Panc1 (cell line): Measurements from ENCODE around the gene STX5. TPM values are rescaled to one million over a fixed set of nuclear protein-coding genes. Genes with fewer than 3 reads are reported as not detected.
A peak's percentile ranks its signal among the peaks of the same experiment; 100 is the strongest.

Experiments used
- ATAC-seq: fragments of 200-7000 bp; cut with Tn5 transposase; 2 replicates; pipeline ENCODE4 v1.9.1; 2020; ENCODE audit warnings: mild to moderate bottlenecking, moderate library complexity
- BruUV-seq: library from RNA; stranded (reverse); fragments of 400-500 nt; replicated peaks from 2 replicates; lab custom pipeline; 2021; lab: Mats Ljungman, UMichigan
- CTCF ChIA-PET: fragments of 300-600 bp; sonication (Branson Sonifier 250); formaldehyde crosslinking; loops from one replicate; lab custom pipeline; 2022; ENCODE audit warnings: antibody characterized with exemption; lab: Charles Lee
- POLR2A ChIA-PET: fragments of 300-600 bp; sonication (Branson Sonifier 250); formaldehyde crosslinking; loops from one replicate; lab custom pipeline; 2022; ENCODE audit warnings: antibody characterized with exemption; lab: Charles Lee
- DNase-seq: peaks from one replicate; pipeline ENCODE4 v3.0.0-alpha.2; 2010; ENCODE audit warnings: low read depth, low spot score
- H3K27ac ChIP-seq: 2 replicates; pipeline ENCODE4 v1.5.1; 2011; ENCODE audit warnings: mild to moderate bottlenecking, low read length, inconsistent platforms
- H3K27me3 ChIP-seq: fragments of 200-500 bp; sonication (Bioruptor generic); 2 replicates; pipeline ENCODE4 v1.6.0; 2014; ENCODE audit warnings: low read length, inconsistent platforms; ENCODE audit not compliant: control insufficient read depth, insufficient read depth
- H3K36me3 ChIP-seq: fragments of 200-500 bp; sonication (Bioruptor generic); 2 replicates; pipeline ENCODE4 v1.5.1; 2014; ENCODE audit warnings: inconsistent platforms, mild to moderate bottlenecking, low read length, moderate library complexity; ENCODE audit not compliant: control insufficient read depth, insufficient read depth
- H3K4me1 ChIP-seq: 2 replicates; pipeline ENCODE4 v1.5.1; 2011; ENCODE audit warnings: inconsistent platforms, mild to moderate bottlenecking, low read length, moderate library complexity; ENCODE audit not compliant: control insufficient read depth, insufficient read depth
- H3K4me3 ChIP-seq, 2 experiments: 2 replicates each; pipeline ENCODE4 v1.5.1; 2011 to 2012; ENCODE audit warnings: low read depth in 2 of 2, low read length in 2 of 2, mild to moderate bottlenecking in 2 of 2, inconsistent platforms in 1 of 2, moderate library complexity in 1 of 2
- H3K9me3 ChIP-seq: fragments of 200-500 bp; sonication (Bioruptor generic); 2 replicates; pipeline ENCODE4 v1.5.1; 2014; ENCODE audit warnings: low read depth, mild to moderate bottlenecking, inconsistent platforms, low read length, moderate library complexity; ENCODE audit not compliant: control insufficient read depth, insufficient read depth
- POLR2AphosphoS5 ChIP-seq: IDR thresholded peaks from 2 replicates; pipeline ENCODE4 v1.6.1; 2012; ENCODE audit warnings: mild to moderate bottlenecking, low read depth, low read length, moderate library complexity
- SIN3A ChIP-seq: IDR thresholded peaks from 2 replicates; pipeline ENCODE4 v1.6.1; 2012; ENCODE audit warnings: low read depth, mild to moderate bottlenecking, low read length, moderate library complexity, borderline replicate concordance; ENCODE audit not compliant: insufficient read depth
- TCF7L2 ChIP-seq: IDR thresholded peaks from 2 replicates; pipeline ENCODE4 v1.6.1; 2011; ENCODE audit warnings: mild to moderate bottlenecking, low read depth, low read length, inconsistent platforms
- in situ Hi-C: cut with HindIII; loops from 2 replicates; pipeline ENCODE4 v1.10.0; 2016; ENCODE audit warnings: low sequenced_read_pairs, low pct_unique_long_range_greater_than_20kb
- intact Hi-C: fragments of 100-400 bp; cut with micrococcal nuclease; formaldehyde crosslinking; loops from one replicate; pipeline ENCODE4 v1.10.0; 2022; ENCODE audit not compliant: unreplicated experiment
- microRNA-seq: library from miRNA; unstranded; fragments of <30 nt; microRNA quantifications from one replicate; pipeline ENCODE4 v1.1.0, GENCODE V29; 2020; ENCODE audit not compliant: unreplicated experiment
- total RNA-seq: library from RNA; stranded (reverse); gene quantifications from one replicate; pipeline ENCODE4 v1.2.1, GENCODE V29; 2021; ENCODE audit not compliant: unreplicated experiment
- TF ChIP-seq, protein P1 (sequence below): fragments of 450-650 bp; IDR thresholded peaks from 2 replicates; pipeline ENCODE4 v1.5.1; 2017; ENCODE audit warnings: mild to moderate bottlenecking
- TF ChIP-seq, protein P2 (sequence below), 2 experiments: IDR thresholded peaks; 2 replicates each; pipeline ENCODE4 v1.6.1; 2011 to 2012; ENCODE audit warnings: low read depth in 2 of 2, control low read depth in 1 of 2, low read length in 1 of 2, mild to moderate bottlenecking in 1 of 2, moderate library complexity in 1 of 2; ENCODE audit not compliant: insufficient read depth in 1 of 2

The STX5 gene
- total RNA-seq, 1 experiment from 2014 or later: 31.4 TPM

GRCh38 chr11:62757846-62758788 lies 73.7 kb downstream of the STX5 start:
- ChIA-PET CTCF (interaction anchor here (0.6 to 0.7 kb wide), 2 partner anchors 10 to 415 kb away, joined by 3 to 4 read pairs; no protein-coding TSS in a partner anchor), POLR2A (no interaction called here)
- peaks cover 2% of the 10 kb centered on the region; the same call in 1 of the 2 replicates for H3K36me3 ChIP-seq
- H3K9me3 ChIP-seq: no peaks in the 10 kb centered on the region
- H3K4me3 ChIP-seq: no peak overlapping the region
- no peak for TF ChIP-seq POLR2AphosphoS5
- TF ChIP-seq TCF7L2: no peak
- TF ChIP-seq SIN3A: no peak
- TF ChIP-seq, protein P1, sequence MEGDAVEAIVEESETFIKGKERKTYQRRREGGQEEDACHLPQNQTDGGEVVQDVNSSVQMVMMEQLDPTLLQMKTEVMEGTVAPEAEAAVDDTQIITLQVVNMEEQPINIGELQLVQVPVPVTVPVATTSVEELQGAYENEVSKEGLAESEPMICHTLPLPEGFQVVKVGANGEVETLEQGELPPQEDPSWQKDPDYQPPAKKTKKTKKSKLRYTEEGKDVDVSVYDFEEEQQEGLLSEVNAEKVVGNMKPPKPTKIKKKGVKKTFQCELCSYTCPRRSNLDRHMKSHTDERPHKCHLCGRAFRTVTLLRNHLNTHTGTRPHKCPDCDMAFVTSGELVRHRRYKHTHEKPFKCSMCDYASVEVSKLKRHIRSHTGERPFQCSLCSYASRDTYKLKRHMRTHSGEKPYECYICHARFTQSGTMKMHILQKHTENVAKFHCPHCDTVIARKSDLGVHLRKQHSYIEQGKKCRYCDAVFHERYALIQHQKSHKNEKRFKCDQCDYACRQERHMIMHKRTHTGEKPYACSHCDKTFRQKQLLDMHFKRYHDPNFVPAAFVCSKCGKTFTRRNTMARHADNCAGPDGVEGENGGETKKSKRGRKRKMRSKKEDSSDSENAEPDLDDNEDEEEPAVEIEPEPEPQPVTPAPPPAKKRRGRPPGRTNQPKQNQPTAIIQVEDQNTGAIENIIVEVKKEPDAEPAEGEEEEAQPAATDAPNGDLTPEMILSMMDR: no peak
- TF ChIP-seq, protein P2, sequence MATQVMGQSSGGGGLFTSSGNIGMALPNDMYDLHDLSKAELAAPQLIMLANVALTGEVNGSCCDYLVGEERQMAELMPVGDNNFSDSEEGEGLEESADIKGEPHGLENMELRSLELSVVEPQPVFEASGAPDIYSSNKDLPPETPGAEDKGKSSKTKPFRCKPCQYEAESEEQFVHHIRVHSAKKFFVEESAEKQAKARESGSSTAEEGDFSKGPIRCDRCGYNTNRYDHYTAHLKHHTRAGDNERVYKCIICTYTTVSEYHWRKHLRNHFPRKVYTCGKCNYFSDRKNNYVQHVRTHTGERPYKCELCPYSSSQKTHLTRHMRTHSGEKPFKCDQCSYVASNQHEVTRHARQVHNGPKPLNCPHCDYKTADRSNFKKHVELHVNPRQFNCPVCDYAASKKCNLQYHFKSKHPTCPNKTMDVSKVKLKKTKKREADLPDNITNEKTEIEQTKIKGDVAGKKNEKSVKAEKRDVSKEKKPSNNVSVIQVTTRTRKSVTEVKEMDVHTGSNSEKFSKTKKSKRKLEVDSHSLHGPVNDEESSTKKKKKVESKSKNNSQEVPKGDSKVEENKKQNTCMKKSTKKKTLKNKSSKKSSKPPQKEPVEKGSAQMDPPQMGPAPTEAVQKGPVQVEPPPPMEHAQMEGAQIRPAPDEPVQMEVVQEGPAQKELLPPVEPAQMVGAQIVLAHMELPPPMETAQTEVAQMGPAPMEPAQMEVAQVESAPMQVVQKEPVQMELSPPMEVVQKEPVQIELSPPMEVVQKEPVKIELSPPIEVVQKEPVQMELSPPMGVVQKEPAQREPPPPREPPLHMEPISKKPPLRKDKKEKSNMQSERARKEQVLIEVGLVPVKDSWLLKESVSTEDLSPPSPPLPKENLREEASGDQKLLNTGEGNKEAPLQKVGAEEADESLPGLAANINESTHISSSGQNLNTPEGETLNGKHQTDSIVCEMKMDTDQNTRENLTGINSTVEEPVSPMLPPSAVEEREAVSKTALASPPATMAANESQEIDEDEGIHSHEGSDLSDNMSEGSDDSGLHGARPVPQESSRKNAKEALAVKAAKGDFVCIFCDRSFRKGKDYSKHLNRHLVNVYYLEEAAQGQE (IDR thresholded peaks at IDR 0.05; ENCODE audit: insufficient read depth in 1 of 2, low read depth in 2 of 2, low read length in 1 of 2): no peak
- peaks cover 13% of the 10 kb centered on the region for H3K4me1 ChIP-seq
- intact Hi-C loops: no loop called here
- no peak for ATAC-seq
- DNase-seq: no peak
- H3K27ac ChIP-seq: no peak overlapping the region
- H3K27me3 ChIP-seq: no peaks in the 10 kb centered on the region
- no TSS peak for BruUV-seq
- in situ Hi-C loops: no loop called here

Small RNAs within 50 kb of the gene (microRNA-seq; reads per million reads assigned to microRNA genes)
- 3.8 reads per million, percentile 8 among the genes with 10 or more reads in this experiment for gene MIR6514
- gene MIR6748: not detected

Other genes with a start within 250 kb of the STX5 start
- 19.9 TPM for gene TUT1, start 240.5 kb downstream of the STX5 start, total RNA-seq
- 163 TPM for gene MTA2, start 230.2 kb downstream of the STX5 start, total RNA-seq
- gene EML3, start 219.3 kb downstream of the STX5 start, total RNA-seq: 88.8 TPM
- 2.7 TPM for gene ROM1, start 218.8 kb downstream of the STX5 start, total RNA-seq
- gene B3GAT3, start 210.1 kb downstream of the STX5 start, total RNA-seq: 68.2 TPM
- gene GANAB, start 185.4 kb downstream of the STX5 start, total RNA-seq: 415 TPM
- 22.0 TPM for gene INTS5, start 178.7 kb downstream of the STX5 start, total RNA-seq
- 96.7 TPM for gene C11orf98, start 166.8 kb downstream of the STX5 start, total RNA-seq
- gene CSKMT, start 166.7 kb downstream of the STX5 start, total RNA-seq: 36.9 TPM
- gene UQCC3, start 160.4 kb downstream of the STX5 start, total RNA-seq: 7.4 TPM
- 15.5 TPM for gene LBHD1, start 159.8 kb downstream of the STX5 start, total RNA-seq
- gene UBXN1, start 153.0 kb downstream of the STX5 start, total RNA-seq: 105 TPM
- gene LRRN4CL, start 142.5 kb downstream of the STX5 start, total RNA-seq: 0.13 TPM
- gene BSCL2, start 124.6 kb downstream of the STX5 start, total RNA-seq: 82.1 TPM
- gene GNG3, start 124.4 kb downstream of the STX5 start, total RNA-seq: not detected
- 47.3 TPM for gene HNRNPUL2, start 104.6 kb downstream of the STX5 start, total RNA-seq
- 39.4 TPM for gene TTC9C, start 103.6 kb downstream of the STX5 start, total RNA-seq
- gene ZBTB3, start 77.9 kb downstream of the STX5 start, total RNA-seq: 12.9 TPM
- gene POLR2G, start 70.5 kb downstream of the STX5 start, total RNA-seq: 114 TPM
- 32.6 TPM for gene TAF6L, start 60.7 kb downstream of the STX5 start, total RNA-seq
- 50.9 TPM for gene TMEM179B, start 44.6 kb downstream of the STX5 start, total RNA-seq
- gene TMEM223, start 40.0 kb downstream of the STX5 start, total RNA-seq: 20.1 TPM
- gene NXF1, start 26.6 kb downstream of the STX5 start, total RNA-seq: 56.7 TPM
- gene TEX54, start 790 bp upstream of the STX5 start, total RNA-seq: not detected
- gene WDR74, start 7.5 kb upstream of the STX5 start, total RNA-seq: 62.9 TPM
- gene SLC3A2, start 48.8 kb upstream of the STX5 start, total RNA-seq: 184 TPM
- not detected for gene CHRM1, start 89.3 kb upstream of the STX5 start, total RNA-seq
- not detected for gene SLC22A6, start 152.9 kb upstream of the STX5 start, total RNA-seq
- gene SLC22A8, start 183.8 kb upstream of the STX5 start, total RNA-seq: not detected